ENCODE data around the gene HEYL. TPM values are rescaled to one million over a fixed set of nuclear protein-coding genes. Genes with fewer than 3 reads are reported as not detected.

HEYL gene
- total RNA-seq (2022) (not detected in 2 replicates), Bru-seq, nascent RNA (not detected), BruChase-seq, experiment 1, labeled RNA remaining after a 6-hour chase (not detected), BruChase-seq, experiment 2, labeled RNA remaining after a 2-hour chase (not detected)
- long read RNA-seq: 0 reads

- Mint-ChIP-seq H3K4me1 (ENCODE audit: insufficient read depth, unreplicated experiment) (no peaks in the 10 kb centered on the region), H3K36me3 (ENCODE audit: insufficient read depth, unreplicated experiment) (no peaks in the 10 kb centered on the region), H3K9me3 (ENCODE audit: unreplicated experiment) (no peaks in the 10 kb centered on the region), H3K27ac (ENCODE audit: low read depth, unreplicated experiment) (no peak within 1 kb of the TSS), H3K4me3 (ENCODE audit: unreplicated experiment) (no peak within 1 kb of the TSS), H3K27me3 (ENCODE audit: insufficient read depth, unreplicated experiment) (peaks cover 20% of the 10 kb centered on the region)
- no TSS peak for BruUV-seq (replicated peaks)
- TF ChIP-seq CTCF (IDR thresholded peaks at IDR 0.05; ENCODE audit: unreplicated experiment): no peak
- POLR2A ChIA-PET: no interaction called here
- intact Hi-C loops (cut with micrococcal nuclease): no loop called here
- DNase-seq (ENCODE audit: unreplicated experiment): no peak
- CTCF ChIA-PET: interaction anchor here (1.7 to 2.8 kb wide), 2 partner anchors 14 to 15 kb away, joined by 8 to 13 read pairs; no protein-coding TSS in a partner anchor
Observed at GRCh38 chr1:39639305-39640130, at the start of gene HEYL. HEYL (minus strand) TSS chr1:39639643; CDS start chr1:39639625, 18 bp downstream.

GRCh38 chr1:39689214-39689613 is 49.8 kb upstream of the HEYL start:
- no peak overlapping the region for H3K27ac Mint-ChIP-seq (ENCODE audit: low read depth, unreplicated experiment)
- no peaks in the 10 kb centered on the region for H3K4me1 Mint-ChIP-seq (ENCODE audit: insufficient read depth, unreplicated experiment)
- no peaks in the 10 kb centered on the region for H3K36me3 Mint-ChIP-seq (ENCODE audit: insufficient read depth, unreplicated experiment)
- ChIA-PET POLR2A (interaction anchor here (1.3 kb wide), 1 partner anchor 8 kb away, joined by 4 read pairs; no protein-coding TSS in a partner anchor), CTCF (interaction anchor here (2.2 kb wide), 1 partner anchor 35 kb away, joined by 5 read pairs; no protein-coding TSS in a partner anchor)
- intact Hi-C loops (cut with micrococcal nuclease): no loop called here
- no peaks in the 10 kb centered on the region for H3K27me3 Mint-ChIP-seq (ENCODE audit: insufficient read depth, unreplicated experiment)
- BruUV-seq (replicated peaks): no TSS peak
- H3K4me3 Mint-ChIP-seq (ENCODE audit: unreplicated experiment): no peak overlapping the region
- TF ChIP-seq CTCF (IDR thresholded peaks at IDR 0.05; ENCODE audit: unreplicated experiment): no peak
- no peaks in the 10 kb centered on the region for H3K9me3 Mint-ChIP-seq (ENCODE audit: unreplicated experiment)
- no peak for DNase-seq (ENCODE audit: unreplicated experiment)

- Mint-ChIP-seq H3K36me3 (ENCODE audit: insufficient read depth, unreplicated experiment) (no peaks in the 10 kb centered on the region), H3K4me1 (ENCODE audit: insufficient read depth, unreplicated experiment) (no peaks in the 10 kb centered on the region), H3K27ac (ENCODE audit: low read depth, unreplicated experiment) (no peak overlapping the region), H3K9me3 (ENCODE audit: unreplicated experiment) (no peaks in the 10 kb centered on the region), H3K4me3 (ENCODE audit: unreplicated experiment) (no peak overlapping the region), H3K27me3 (ENCODE audit: insufficient read depth, unreplicated experiment) (no peaks in the 10 kb centered on the region)
- no peak for TF ChIP-seq CTCF (IDR thresholded peaks at IDR 0.05; ENCODE audit: unreplicated experiment)
- CTCF ChIA-PET: interaction anchor here (0.7 to 2.2 kb wide), 3 partner anchors 9 to 35 kb away, joined by 3 to 5 read pairs (median 3); no protein-coding TSS in a partner anchor
- intact Hi-C loops (cut with micrococcal nuclease): no loop called here
- no peak for DNase-seq (ENCODE audit: unreplicated experiment)
- BruUV-seq (replicated peaks): no TSS peak
- POLR2A ChIA-PET: no interaction called here
Observed at GRCh38 chr1:39688706-39689105, 49.3 kb upstream of the HEYL start.

- intact Hi-C loops (cut with micrococcal nuclease): no loop called here
- no peak for TF ChIP-seq CTCF (IDR thresholded peaks at IDR 0.05; ENCODE audit: unreplicated experiment)
- ChIA-PET CTCF (interaction anchor here (0.7 to 2.2 kb wide), 2 partner anchors 27 to 33 kb away, joined by 3 to 5 read pairs; no protein-coding TSS in a partner anchor), POLR2A (no interaction called here)
- Mint-ChIP-seq H3K27me3 (ENCODE audit: insufficient read depth, unreplicated experiment) (no peaks in the 10 kb centered on the region), H3K27ac (ENCODE audit: low read depth, unreplicated experiment) (no peak overlapping the region), H3K36me3 (ENCODE audit: insufficient read depth, unreplicated experiment) (no peaks in the 10 kb centered on the region), H3K4me1 (ENCODE audit: insufficient read depth, unreplicated experiment) (no peaks in the 10 kb centered on the region), H3K9me3 (ENCODE audit: unreplicated experiment) (no peaks in the 10 kb centered on the region), H3K4me3 (ENCODE audit: unreplicated experiment) (no peak overlapping the region)
- no TSS peak for BruUV-seq (replicated peaks)
- DNase-seq (ENCODE audit: unreplicated experiment): no peak
Observed at GRCh38 chr1:39687243-39687642, 47.8 kb upstream of the HEYL start.

All from MCF 10A (cell line).